ENCODE data around the gene LRPAP1. TPM values are rescaled to one million over a fixed set of nuclear protein-coding genes. Genes with fewer than 3 reads are reported as not detected.

The LRPAP1 gene
- total RNA-seq, 1 donor, result 52.0 TPM

- DNase-seq (ENCODE audit: low read depth in 2 of 3, low spot score in 2 of 3), result no peak
These were observed 42.7 kb downstream of the LRPAP1 start for GRCh38 chr4:3489451-3489962.

- no peak for DNase-seq (ENCODE audit: low read depth in 2 of 3, low spot score in 2 of 3)
These were observed 43.4 kb downstream of the LRPAP1 start for GRCh38 chr4:3488820-3489219.

GRCh38 chr4:3487861-3488260 is 44.4 kb downstream of the LRPAP1 start:
- DNase-seq (ENCODE audit: low read depth in 2 of 3, low spot score in 2 of 3), result no peak

- DNase-seq (ENCODE audit: low read depth in 2 of 3, low spot score in 2 of 3), result no peak
These were observed 45.4 kb downstream of the LRPAP1 start for GRCh38 chr4:3486541-3487540.

- DNase-seq (ENCODE audit: low read depth in 2 of 3, low spot score in 2 of 3), result no peak
These were observed 46.2 kb downstream of the LRPAP1 start for GRCh38 chr4:3485886-3486540.

GRCh38 chr4:3485011-3485791 is 47.0 kb downstream of the LRPAP1 start:
- peak in 1 of 3 donors; percentile 7 for DNase-seq (ENCODE audit: low read depth in 2 of 3, low spot score in 2 of 3)

GRCh38 chr4:3484057-3484973 is 47.9 kb downstream of the LRPAP1 start:
- DNase-seq (ENCODE audit: low read depth in 2 of 3, low spot score in 2 of 3), result no peak

GRCh38 chr4:3483471-3483921 is 48.7 kb downstream of the LRPAP1 start:
- no peak for DNase-seq (ENCODE audit: low read depth in 2 of 3, low spot score in 2 of 3)

GRCh38 chr4:3482707-3483106 is 49.5 kb downstream of the LRPAP1 start:
- DNase-seq (ENCODE audit: low read depth in 2 of 3, low spot score in 2 of 3), result no peak

- DNase-seq (ENCODE audit: low read depth in 2 of 3, low spot score in 2 of 3), result no peak
These were observed 50.3 kb downstream of the LRPAP1 start for GRCh38 chr4:3481783-3482393.

- DNase-seq (ENCODE audit: low read depth in 2 of 3, low spot score in 2 of 3), result no peak
These were observed 51.1 kb downstream of the LRPAP1 start for GRCh38 chr4:3481113-3481531.

GRCh38 chr4:3480528-3481112 is 51.6 kb downstream of the LRPAP1 start:
- DNase-seq (ENCODE audit: low read depth in 2 of 3, low spot score in 2 of 3), result peak; percentile 37 to 71 (median 65)

GRCh38 chr4:3479358-3480101 is 52.7 kb downstream of the LRPAP1 start:
- DNase-seq (ENCODE audit: low read depth in 2 of 3, low spot score in 2 of 3), result no peak

GRCh38 chr4:3478446-3479357 is 53.5 kb downstream of the LRPAP1 start:
- DNase-seq (ENCODE audit: low read depth in 2 of 3, low spot score in 2 of 3), result no peak

- DNase-seq (ENCODE audit: low read depth in 2 of 3, low spot score in 2 of 3), result no peak
These were observed 54.3 kb downstream of the LRPAP1 start for GRCh38 chr4:3477750-3478430.

GRCh38 chr4:3476936-3477749 is 55.1 kb downstream of the LRPAP1 start:
- DNase-seq (ENCODE audit: low read depth in 2 of 3, low spot score in 2 of 3), result no peak

Data from hematopoietic multipotent progenitor cell (in vitro differentiated cells).